Amniotic epithelial cell (primary cell): ENCODE results near the gene FAM219A.
"Not testable (repeated sequence)": the region's sequence is repeated elsewhere in the genome, so short reads cannot be mapped to it uniquely, and the experiment has no call there.

Source experiments
- DNase-seq: peaks from one replicate; pipeline ENCODE4 v3.0.0-alpha.2; 2010; ENCODE audit warnings: low read depth

FAM219A gene

DNA sequence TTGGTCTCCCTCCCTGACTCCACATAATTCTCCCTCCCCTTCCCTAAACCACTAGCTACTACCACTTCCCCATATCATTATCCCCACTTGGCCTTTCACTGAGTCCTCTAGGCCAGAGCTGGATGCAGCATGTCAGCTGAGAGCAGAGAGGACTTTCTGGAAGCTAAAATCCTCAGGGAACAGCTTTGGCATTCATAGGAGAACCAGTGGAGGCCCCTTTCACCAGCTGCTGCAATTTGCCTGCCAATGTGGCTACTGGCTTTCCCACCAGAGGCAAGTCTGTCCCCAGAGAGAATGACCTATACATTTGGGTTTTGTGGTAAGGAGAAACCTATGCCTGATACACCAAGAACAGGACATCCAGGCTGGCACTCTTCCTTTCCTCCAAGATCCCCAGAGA, 14.4 kb downstream of the FAM219A start:
- DNase-seq: no peak

- DNase-seq: no peak
Measured at GRCh38 chr9:34443533-34443932, 14.8 kb downstream of the FAM219A start.

DNA sequence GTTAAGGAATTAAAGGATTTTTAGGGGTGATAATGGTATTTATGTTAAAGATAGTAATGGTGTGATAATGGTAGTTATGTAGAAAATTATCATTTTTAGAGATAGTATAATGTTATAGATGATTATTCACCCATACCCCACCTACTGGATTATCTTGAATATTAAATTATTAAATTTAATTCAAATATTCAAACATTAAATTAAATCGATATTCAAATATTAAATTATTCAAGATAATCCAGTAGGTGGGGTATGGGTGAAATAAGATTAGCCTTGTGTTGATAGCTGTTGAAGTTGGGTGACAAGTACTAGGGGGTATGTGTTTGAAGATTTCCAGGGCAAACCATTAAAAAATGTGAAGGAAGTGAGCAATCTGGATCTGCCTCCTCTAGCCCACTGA, 15.6 kb downstream of the FAM219A start:
- DNase-seq: no peak

GRCh38 chr9:34440017-34440416, 18.4 kb downstream of the FAM219A start:
- no peak for DNase-seq

- not testable (repeated sequence) for DNase-seq
Measured at GRCh38 chr9:34438465-34438864, 19.9 kb downstream of the FAM219A start.

- not testable (repeated sequence) for DNase-seq
Measured at GRCh38 chr9:34437926-34438307, 20.5 kb downstream of the FAM219A start.

DNA sequence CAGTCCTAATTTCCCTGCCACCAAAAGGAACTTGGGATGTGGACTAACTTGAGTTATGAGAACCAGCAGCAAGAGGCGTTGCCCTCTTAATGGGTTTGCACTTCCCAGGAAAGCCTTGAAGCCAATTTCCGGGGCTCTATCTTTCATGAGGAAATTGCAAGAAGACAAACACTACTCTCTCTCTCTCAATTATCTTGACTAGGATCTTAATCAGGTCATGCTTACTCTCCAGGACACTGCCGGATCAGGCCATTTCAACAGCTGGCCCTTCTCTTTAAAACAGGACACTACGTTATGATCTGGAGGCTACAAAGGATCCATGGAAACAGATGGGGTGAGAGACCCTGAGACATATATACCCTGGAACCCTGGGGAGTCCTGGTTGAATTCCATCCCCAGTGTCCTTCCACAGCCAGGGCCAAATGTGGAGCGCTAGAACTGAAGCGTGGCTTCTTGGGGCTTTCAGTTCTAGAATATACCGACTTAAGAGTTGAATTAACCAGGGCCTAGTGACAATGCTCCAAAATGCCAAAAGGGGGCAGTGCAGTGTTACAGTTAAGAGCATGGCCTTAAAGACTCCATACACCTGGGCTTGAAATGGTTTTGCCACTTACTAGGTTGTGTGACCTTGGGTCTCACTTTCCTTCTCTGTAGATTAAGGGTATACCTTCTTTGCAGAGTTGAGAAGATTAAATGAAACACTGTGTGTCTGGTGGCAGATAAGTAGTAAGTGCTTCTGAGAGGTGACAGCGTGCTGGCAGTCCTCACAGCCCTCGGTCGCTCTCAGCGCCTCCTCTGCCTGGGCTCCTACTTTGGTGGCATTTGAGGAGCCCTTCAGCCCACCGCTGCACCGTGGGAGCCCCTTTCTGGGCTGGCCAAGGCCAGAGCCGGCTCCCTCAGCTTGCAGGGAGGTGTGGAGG, 21.1 kb downstream of the FAM219A start:
- DNase-seq: peak; percentile 76

DNA sequence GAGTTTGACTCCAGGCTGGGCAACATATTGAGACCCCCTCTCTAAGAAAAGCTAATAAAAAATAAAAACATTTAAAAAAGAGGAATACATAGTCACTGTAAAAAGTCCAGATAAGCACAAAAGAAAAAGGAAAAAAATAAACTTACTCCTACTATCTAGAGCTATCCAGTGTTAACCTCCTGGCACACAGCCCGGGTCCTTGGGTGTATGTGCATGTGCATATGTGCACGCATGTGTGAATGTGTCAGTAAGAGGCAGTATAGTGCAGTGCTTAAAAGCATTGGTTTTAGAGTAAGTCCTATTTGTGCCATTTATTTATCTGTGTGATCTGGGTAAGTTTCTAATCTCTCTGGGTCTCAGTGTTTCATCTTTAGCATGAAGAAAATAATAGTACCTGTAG, 26.7 kb downstream of the FAM219A start:
- DNase-seq: no peak

- DNase-seq: peak; percentile 76
Measured at GRCh38 chr9:34430843-34431437, 27.4 kb downstream of the FAM219A start.

GRCh38 chr9:34428325-34428958, 29.9 kb downstream of the FAM219A start:
- DNase-seq: no peak

DNA sequence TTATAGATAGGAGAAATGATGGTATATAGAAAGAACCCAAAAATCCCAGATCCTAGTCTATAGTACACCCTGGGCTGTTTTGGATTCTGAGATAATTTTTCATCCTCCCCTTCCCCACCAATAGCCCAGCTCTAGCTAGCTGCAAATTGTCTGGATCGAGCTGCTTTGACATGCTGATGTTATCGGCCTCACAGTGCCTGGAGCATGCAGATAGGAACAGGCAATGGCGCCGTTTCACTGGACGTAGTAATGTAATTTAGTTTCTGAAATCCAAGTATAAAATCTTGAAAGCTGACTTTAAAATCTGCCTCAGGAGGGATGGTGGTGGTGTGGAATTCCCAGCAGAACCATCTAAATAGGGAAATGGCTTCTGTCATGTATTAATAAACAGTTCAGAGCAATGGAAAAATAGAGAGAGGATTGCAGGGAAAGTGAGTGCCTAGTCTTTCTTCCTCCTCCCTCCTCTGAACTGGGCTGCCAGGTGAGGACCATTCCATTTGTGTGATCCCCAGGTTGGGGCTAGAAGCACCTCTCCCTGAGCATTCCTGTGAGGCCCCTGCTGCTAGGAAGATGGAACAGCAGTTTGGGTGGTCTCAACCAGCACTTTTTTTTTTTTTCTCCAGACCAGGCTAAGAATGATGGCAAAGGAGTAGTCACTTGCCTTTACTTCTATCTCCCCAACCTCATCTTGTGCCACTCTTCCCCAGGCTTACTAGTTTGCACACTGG, 31.9 kb downstream of the FAM219A start:
- DNase-seq: no peak

DNA sequence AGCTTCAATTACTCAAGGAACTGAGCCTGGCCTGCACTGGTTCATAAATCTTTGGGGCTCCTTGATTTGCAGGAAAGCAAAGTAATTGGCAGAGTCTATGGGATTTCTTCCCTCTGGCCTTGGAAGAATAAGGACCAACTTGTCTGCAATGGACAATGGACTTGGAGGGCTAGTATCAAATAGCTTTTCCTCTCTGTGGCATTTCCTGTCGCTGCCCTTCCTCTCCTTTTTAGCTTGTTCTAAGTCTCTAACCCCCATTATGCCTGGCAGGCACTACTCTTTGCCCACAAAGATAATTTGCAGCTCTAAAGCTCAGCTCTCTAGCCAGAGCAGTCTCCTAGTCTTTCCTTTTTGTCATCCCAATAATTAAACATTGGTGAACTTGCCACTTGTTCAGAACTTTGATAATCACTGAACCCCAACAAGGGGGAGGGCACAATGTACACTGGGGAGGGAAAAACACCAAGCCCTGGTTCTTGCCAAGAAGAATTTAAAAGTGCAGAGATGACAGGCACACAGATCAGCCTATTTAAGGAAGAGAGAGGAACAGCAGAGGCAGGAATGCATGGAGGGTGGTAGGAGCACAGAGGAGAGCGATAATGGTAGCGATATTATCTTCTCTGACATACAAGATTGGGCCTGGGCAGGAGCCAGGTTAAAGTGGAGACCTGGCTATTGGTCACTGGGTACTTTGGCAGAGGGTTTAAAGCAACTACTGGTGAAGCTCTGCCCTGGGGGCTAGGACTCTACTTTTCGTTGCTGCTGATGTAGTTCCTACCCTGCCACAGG, 38.5 kb downstream of the FAM219A start:
- DNase-seq: no peak

DNA sequence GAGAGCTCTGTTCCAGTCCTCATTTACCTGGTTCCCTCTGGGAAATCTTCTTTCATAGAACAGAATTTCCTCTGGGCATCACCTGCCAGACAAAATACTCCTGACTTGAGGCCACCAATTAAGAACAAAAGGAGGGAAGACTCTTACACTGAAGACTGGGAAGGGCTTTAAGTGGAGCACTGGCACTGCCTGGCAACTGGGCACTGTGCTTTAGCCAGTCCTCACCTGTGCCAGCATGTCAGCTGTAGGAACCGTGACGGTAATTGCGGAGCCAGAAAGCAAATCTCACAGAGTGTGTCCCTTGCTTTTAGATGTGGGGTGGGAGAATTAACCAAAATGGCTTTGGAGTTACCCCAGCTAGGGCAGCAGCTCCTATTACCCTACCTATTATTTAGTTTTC, 40.6 kb downstream of the FAM219A start:
- DNase-seq: no peak

- peak; percentile 53 for DNase-seq
Measured at GRCh38 chr9:34413231-34413852, 45.0 kb downstream of the FAM219A start.

- DNase-seq: no peak
Measured at GRCh38 chr9:34412336-34412735, 46.0 kb downstream of the FAM219A start.

DNA sequence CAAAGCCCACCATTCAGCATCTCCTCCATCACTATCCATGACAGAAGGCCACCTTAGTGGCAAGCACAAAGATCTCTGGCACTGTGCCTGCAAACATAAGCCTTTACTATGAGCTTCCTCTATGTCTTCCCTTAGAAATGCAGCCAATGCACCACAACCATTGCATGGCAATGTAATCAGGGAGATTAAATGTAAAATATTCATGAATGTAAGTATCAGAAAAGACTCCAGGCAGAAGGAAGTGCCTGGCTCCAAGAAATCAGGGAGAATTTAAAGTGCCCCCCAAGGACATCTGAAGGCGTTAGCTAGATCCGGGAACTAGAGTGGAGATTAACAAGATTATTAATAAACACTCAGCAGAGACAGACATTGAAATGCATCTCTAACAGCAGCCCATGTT, 49.2 kb downstream of the FAM219A start:
- DNase-seq: no peak

DNA sequence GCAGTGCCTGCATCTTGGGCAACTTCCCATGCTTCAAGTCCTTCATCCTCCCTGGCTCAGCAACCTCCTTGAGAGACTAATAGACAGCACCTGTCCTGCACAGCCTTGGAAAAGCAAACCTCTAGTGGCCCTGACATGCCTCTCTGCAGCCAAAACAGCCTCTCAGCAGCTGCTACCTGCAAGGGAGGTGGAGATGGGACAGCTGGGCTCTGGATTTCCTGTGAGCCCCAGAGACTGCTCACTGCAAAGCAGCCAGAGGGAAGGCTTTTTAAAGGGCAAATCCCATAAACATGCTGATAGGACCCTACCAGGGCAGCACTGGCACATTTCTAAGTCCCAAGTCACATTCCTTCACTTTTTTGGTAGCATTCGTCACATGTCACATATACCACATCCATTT, 50.2 kb downstream of the FAM219A start:
- DNase-seq: no peak

DNA sequence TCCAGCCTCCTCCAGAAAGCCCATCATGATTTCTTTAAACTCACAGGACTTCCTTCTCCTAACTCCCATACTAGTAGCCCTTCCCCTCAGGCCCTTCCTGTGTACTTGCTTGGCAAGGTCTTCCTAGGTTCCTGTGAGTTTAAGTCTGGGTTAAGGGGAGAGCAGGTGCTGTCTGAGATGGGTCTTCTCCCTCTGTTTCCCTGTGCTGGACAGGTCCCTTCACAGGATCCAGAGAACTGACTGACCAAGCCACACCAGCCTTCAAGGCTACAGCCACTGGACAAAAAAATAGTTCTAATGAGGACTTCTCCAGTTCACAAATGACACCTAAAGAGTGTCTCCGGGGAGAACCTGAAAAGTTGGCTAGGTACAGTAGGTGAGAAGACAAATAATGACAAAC, 52.2 kb downstream of the FAM219A start:
- no peak for DNase-seq

GRCh38 chr9:34405719-34406118, 52.7 kb downstream of the FAM219A start:
- peak; percentile 54 for DNase-seq

DNA sequence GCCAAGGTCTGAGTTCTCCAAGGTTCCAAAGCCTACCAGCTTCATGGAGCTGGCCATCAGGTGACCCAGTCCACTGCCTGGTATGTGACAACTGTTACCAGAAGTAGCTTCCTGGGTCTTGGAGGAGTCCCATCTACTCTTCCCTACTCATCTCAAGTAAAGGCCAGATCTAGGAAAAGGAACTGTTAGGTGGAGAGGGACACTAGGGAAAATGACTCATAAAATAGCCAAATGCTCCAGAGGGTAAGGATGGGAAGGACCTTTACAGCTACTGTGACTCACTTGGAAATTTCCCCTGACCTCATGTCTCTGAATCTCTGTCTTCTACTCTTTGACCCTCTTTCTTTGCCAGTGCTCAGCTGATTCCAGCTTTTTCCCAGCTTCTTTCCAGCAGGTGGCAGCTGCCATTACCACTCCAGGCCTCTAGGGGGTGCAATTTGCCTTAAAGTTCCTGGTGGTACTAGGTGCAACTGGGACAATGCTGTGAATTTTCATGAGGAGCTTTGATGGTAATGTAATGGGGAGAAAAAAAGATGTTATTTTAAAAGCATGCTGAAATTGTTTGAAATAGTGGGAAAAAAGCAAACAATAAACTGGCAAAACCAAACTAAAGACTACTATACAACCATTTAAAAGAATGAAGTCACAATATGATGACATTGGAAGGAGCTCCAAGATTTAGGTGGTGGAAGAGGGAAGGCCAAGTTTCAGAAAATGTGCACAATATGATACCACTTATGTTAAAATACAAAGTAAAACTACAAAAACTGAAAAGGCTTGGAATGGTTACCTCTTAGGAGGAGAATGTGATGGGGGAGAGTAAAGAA, 54.6 kb downstream of the FAM219A start:
- peak; percentile 52 for DNase-seq
